BJ (cell line): ENCODE measurements around the gene HIVEP3. TPM values are rescaled to one million over a fixed set of nuclear protein-coding genes. Genes with fewer than 3 reads are reported as not detected.

Source experiments
- CTCF ChIA-PET: fragments of 350-600 bp; formaldehyde crosslinking; extraction: SDS; loops from one replicate; lab custom pipeline; 2021; ENCODE audit warnings: antibody characterized with exemption, inconsistent platforms; lab: Yijun Ruan, JAX
- POLR2A ChIA-PET: fragments of 300-600 bp; sonication (Branson Sonifier 250); formaldehyde crosslinking; extraction: SDS; loops from one replicate; lab custom pipeline; 2021; ENCODE audit warnings: antibody characterized with exemption; lab: Charles Lee
- DNase-seq: peaks from one replicate; pipeline ENCODE4 v3.0.0-alpha.2; 2011; ENCODE audit warnings: low read depth
- H3K27me3 ChIP-seq: 2 replicates; pipeline ENCODE4 v1.6.0; 2011; ENCODE audit warnings: low read length; ENCODE audit not compliant: control insufficient read depth, insufficient read depth
- H3K36me3 ChIP-seq: 2 replicates; pipeline ENCODE4 v1.5.1; 2011; ENCODE audit warnings: low read length; ENCODE audit not compliant: control insufficient read depth, insufficient read depth
- H3K4me3 ChIP-seq: 2 replicates; pipeline ENCODE4 v1.5.1; 2011; ENCODE audit warnings: low read depth, mild to moderate bottlenecking, control low read depth, low read length
- CTCF ChIP-seq: IDR thresholded peaks from 2 replicates; pipeline ENCODE4 v1.5.1; 2011; ENCODE audit warnings: low read depth, mild to moderate bottlenecking, control low read depth, inconsistent platforms, low read length, moderate library complexity; ENCODE audit not compliant: insufficient read depth
- polyA plus RNA-seq: library from polyadenylated mRNA; depleted of rRNA; stranded (reverse); fragments of >200 nt; gene quantifications from 2 replicates; pipeline ENCODE4 v1.2.3, GENCODE V29; 2011

HIVEP3 gene
- polyA plus RNA-seq, 1 experiment, result 4.0 TPM

GRCh38 chr1:41509270-41509671 lies 409.5 kb downstream of the HIVEP3 start:
- no peak for DNase-seq
- ChIA-PET CTCF (no interaction called here), POLR2A (no interaction called here)
- peaks cover 1% of the 10 kb centered on the region; the same call in 1 of the 2 replicates for H3K36me3 ChIP-seq
- H3K4me3 ChIP-seq, result no peak overlapping the region
- no peaks in the 10 kb centered on the region for H3K27me3 ChIP-seq
- TF ChIP-seq CTCF, result no peak

DNA sequence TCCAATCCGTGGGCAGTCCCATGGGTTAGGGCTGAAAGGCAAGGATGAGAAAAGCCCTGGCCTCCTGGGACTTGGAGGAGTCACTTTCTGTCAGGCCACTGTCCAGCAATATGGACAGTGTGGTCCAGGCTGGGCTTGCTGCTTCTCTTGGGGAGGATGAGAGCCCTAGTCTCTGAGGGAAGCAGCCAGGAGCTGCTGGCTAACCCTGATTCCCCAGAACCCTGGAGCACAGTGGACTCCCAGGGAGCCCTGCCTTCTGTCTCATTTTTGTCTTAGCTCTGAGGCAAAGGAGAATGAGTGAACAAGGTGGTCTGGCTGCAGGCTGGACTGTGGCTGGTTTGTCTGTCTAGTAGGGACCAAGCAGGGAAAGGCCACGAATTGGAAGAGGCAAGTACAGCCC lies 410.4 kb downstream of the HIVEP3 start:
- Histone ChIP-seq H3K27me3 (no peaks in the 10 kb centered on the region), H3K36me3 (peaks cover 1% of the 10 kb centered on the region; the same call in 1 of the 2 replicates), H3K4me3 (no peak overlapping the region)
- ChIA-PET POLR2A (no interaction called here), CTCF (interaction anchor here (1.1 to 1.6 kb wide), 3 partner anchors 13 to 91 kb away, joined by 3 to 4 read pairs (median 4); no protein-coding TSS in a partner anchor)
- no peak for DNase-seq
- TF ChIP-seq CTCF, result no peak

DNA sequence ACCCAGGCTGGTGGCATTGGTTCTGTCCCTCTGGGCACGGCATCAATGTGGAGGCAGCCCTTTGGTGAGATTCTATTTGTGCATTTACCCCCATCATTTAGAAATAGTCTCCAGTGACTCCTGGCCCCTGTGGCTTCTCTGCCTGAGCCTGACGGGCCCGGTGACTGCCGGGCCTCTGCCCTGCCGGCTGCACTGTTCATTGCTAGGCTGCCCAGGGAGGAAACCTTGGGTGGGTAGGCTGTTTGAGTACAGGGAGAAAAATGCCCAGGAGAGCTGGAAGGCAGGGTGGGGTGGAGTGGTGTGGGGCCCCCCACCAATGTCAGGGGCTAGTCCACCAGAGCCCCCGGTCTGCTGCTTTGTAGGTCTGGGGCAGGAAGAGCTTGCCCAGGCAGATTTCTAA lies 410.9 kb downstream of the HIVEP3 start:
- H3K36me3 ChIP-seq, result 0 out of 2 replicates have a peak, but pooled peaks cover 1% of the 10 kb centered on the region
- no peak for DNase-seq
- ChIA-PET POLR2A (no interaction called here), CTCF (interaction anchor here (1.1 to 1.6 kb wide), 3 partner anchors 14 to 90 kb away, joined by 3 to 4 read pairs (median 4); no protein-coding TSS in a partner anchor)
- no peak for TF ChIP-seq CTCF
- no peaks in the 10 kb centered on the region for H3K27me3 ChIP-seq
- H3K4me3 ChIP-seq, result no peak overlapping the region

DNA sequence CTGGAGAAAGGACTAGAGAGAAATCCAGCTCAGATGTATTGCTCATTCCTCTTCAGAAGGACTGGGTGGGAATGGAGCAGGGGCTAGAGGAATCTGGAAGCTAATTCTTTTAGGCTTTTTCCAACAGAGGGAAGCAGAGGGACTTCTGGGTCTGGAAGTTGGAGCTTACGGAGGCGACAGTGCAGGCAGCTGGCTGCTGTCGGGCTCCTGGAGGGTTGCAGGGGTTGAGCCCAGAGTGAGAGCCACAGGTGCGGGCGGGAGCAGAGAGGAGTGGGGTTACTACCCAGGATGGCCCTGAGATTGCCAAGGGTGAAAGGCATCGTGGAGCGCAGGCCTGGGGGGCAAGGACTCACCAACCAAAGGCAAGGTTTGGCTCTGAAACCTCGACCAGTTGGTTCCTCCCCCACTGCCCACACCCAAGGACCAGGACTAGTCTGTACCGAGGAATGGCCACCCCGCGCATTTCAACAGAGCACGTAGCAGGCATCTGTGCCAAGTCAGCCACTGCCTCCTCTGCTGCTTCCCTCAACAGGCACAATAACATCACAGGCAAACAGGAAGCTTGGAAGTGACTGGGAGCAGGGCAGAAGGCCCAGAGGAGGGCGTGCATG lies 411.5 kb downstream of the HIVEP3 start:
- no peaks in the 10 kb centered on the region for H3K36me3 ChIP-seq
- no peak for DNase-seq
- H3K27me3 ChIP-seq, result no peaks in the 10 kb centered on the region
- ChIA-PET CTCF (interaction anchor here (0.5 to 1.6 kb wide), 3 partner anchors 8 to 222 kb away, joined by 4 to 6 read pairs (median 4); no protein-coding TSS in a partner anchor), POLR2A (no interaction called here)
- TF ChIP-seq CTCF, result no peak
- H3K4me3 ChIP-seq, result no peak overlapping the region

GRCh38 chr1:41504114-41505035 lies 414.3 kb downstream of the HIVEP3 start:
- TF ChIP-seq CTCF, result no peak; the same call in 1 of the 2 replicates
- ChIA-PET CTCF (interaction anchor here (1.0 to 2.3 kb wide), 2 partner anchors 11 to 12 kb away, joined by 5 to 20 read pairs; no protein-coding TSS in a partner anchor), POLR2A (no interaction called here)
- no peak for DNase-seq
- Histone ChIP-seq H3K4me3 (no peak overlapping the region), H3K27me3 (no peaks in the 10 kb centered on the region), H3K36me3 (no peaks in the 10 kb centered on the region)
